ENCODE results near the gene TNFSF13B. TPM values are rescaled to one million over a fixed set of nuclear protein-coding genes. Genes with fewer than 3 reads are reported as not detected.
"Not testable (repeated sequence)": the region's sequence is repeated elsewhere in the genome, so short reads cannot be mapped to it uniquely, and the experiment has no call there.

TNFSF13B gene
- total RNA-seq, 6 donors from 2014 or later, result 14.0 to 34.6 (median 19.7) TPM

DNA sequence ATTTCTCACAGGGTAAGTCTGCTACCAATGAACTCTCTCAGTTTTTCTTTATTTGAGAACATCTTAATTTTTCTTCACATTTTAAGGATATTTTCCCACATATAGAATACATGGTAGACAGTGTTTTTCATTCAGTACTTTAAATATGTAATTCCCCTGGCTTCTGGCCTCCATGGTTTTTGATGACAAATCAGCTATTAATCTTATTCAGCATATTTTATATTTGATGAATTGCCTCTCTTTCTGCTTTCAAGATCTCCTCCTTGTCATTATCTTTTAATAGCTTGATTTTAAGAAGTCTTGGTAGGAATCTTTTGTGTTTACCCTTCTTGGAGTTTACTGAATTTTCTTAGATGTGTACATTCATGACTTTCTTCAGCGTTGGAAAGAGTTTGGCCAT, 27.6 kb downstream of the TNFSF13B start:
- 90 to 95% methylated on average over 1 of the region's 1 CpG for WGBS, 2 donors
- no peak overlapping the region for H3K27ac ChIP-seq
- H3K4me3 ChIP-seq, result no peak overlapping the region
- no peaks in the 10 kb centered on the region for H3K36me3 ChIP-seq
- DNase-seq (no peak), ATAC-seq (ENCODE audit: low FRiP score in 2 of 2) (no peak)
- H3K27me3 ChIP-seq, result no peaks in the 10 kb centered on the region
- TF ChIP-seq POLR2AphosphoS5 (IDR thresholded peaks at IDR 0.05), result no peak
- TF ChIP-seq, protein P1, sequence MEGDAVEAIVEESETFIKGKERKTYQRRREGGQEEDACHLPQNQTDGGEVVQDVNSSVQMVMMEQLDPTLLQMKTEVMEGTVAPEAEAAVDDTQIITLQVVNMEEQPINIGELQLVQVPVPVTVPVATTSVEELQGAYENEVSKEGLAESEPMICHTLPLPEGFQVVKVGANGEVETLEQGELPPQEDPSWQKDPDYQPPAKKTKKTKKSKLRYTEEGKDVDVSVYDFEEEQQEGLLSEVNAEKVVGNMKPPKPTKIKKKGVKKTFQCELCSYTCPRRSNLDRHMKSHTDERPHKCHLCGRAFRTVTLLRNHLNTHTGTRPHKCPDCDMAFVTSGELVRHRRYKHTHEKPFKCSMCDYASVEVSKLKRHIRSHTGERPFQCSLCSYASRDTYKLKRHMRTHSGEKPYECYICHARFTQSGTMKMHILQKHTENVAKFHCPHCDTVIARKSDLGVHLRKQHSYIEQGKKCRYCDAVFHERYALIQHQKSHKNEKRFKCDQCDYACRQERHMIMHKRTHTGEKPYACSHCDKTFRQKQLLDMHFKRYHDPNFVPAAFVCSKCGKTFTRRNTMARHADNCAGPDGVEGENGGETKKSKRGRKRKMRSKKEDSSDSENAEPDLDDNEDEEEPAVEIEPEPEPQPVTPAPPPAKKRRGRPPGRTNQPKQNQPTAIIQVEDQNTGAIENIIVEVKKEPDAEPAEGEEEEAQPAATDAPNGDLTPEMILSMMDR (IDR thresholded peaks at IDR 0.05), result no peak
- TF ChIP-seq POLR2A (IDR thresholded peaks at IDR 0.05), result no peak
- TF ChIP-seq EP300 (IDR thresholded peaks at IDR 0.05), result no peak
- no peaks in the 10 kb centered on the region for H3K9me3 ChIP-seq
- no peaks in the 10 kb centered on the region for H3K4me1 ChIP-seq

- WGBS, 2 donors, result 38 to 66% methylated on average over 1 of the region's 1 CpG
- no peak for DNase-seq
Observed at GRCh38 chr13:108302279-108302678, 32.8 kb downstream of the TNFSF13B start.

DNA sequence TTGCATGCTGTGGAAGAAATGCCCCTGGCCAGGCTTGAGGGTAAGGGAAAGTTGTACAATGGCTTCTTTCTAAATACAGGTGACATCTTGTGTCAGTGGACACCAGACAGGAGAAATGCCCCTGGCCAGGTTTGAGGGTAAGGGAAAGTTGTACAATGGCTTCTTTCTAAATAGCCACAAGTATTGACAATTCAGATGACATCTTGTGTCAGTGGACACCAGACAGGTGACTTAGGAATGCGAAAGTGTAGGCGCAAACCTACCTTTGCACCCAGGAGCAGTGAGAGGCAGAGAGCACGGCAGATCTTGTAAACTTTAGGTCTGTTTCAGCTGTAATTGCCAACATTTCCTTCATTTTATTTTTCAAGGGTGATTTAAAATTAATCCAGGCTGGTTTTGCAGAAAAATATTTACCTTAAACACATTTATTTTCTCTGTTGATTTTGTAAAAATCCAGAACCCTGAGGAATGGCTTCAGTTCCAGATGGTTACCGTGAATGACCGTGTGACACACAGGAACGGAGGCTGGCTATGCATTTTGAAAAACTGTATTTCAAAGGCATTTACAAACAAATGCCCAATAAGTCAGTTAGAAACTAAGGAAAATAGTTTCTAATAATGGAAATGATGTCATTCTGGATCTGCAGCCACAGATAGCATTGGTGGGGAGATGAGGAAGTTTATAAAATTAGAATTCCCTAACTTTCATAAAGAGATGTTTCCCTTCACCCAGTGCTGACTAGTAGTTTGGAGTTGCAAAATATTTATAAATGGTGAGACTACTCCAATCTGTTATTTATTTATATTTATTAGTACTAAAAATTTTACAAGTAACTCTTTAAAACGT, 34.9 kb downstream of the TNFSF13B start:
- DNase-seq, result no peak
- Histone ChIP-seq H3K27ac (no peak overlapping the region), H3K9me3 (no peaks in the 10 kb centered on the region), H3K36me3 (no peaks in the 10 kb centered on the region), H3K4me1 (no peaks in the 10 kb centered on the region), H3K4me3 (no peak overlapping the region), H3K27me3 (no peaks in the 10 kb centered on the region)
- 56 to 62% methylated on average over 7 of the region's 7 CpGs for WGBS, 2 donors
- TF ChIP-seq, protein P1 (IDR thresholded peaks at IDR 0.05), result no peak
- TF ChIP-seq EP300 (IDR thresholded peaks at IDR 0.05), result no peak
- no peak for TF ChIP-seq POLR2A (IDR thresholded peaks at IDR 0.05)
- TF ChIP-seq POLR2AphosphoS5 (IDR thresholded peaks at IDR 0.05), result no peak
- ATAC-seq (ENCODE audit: low FRiP score in 2 of 2), result no peak

More at GRCh38 chr13:108302279-108302678, 32.8 kb downstream of the TNFSF13B start:
- ATAC-seq (ENCODE audit: low FRiP score in 2 of 2), result no peak
- TF ChIP-seq POLR2A (IDR thresholded peaks at IDR 0.05) (no peak), EP300 (IDR thresholded peaks at IDR 0.05) (no peak), POLR2AphosphoS5 (IDR thresholded peaks at IDR 0.05) (no peak)
- TF ChIP-seq, protein P1 (IDR thresholded peaks at IDR 0.05), result no peak
- Histone ChIP-seq H3K36me3 (no peaks in the 10 kb centered on the region), H3K27me3 (no peaks in the 10 kb centered on the region), H3K4me1 (no peaks in the 10 kb centered on the region), H3K9me3 (no peaks in the 10 kb centered on the region), H3K4me3 (no peak overlapping the region), H3K27ac (no peak overlapping the region)

GRCh38 chr13:108305655-108306054, 36.1 kb downstream of the TNFSF13B start:
- Histone ChIP-seq H3K4me1 (no peaks in the 10 kb centered on the region), H3K36me3 (no peaks in the 10 kb centered on the region), H3K27me3 (no peaks in the 10 kb centered on the region), H3K4me3 (no peak overlapping the region), H3K9me3 (no peaks in the 10 kb centered on the region), H3K27ac (no peak overlapping the region)
- ATAC-seq (ENCODE audit: low FRiP score in 2 of 2) (no peak), DNase-seq (no peak)
- TF ChIP-seq POLR2AphosphoS5 (IDR thresholded peaks at IDR 0.05), result no peak
- TF ChIP-seq POLR2A (IDR thresholded peaks at IDR 0.05), result no peak
- TF ChIP-seq EP300 (IDR thresholded peaks at IDR 0.05), result no peak
- TF ChIP-seq, protein P1 (IDR thresholded peaks at IDR 0.05), result no peak

GRCh38 chr13:108306860-108307259, 37.3 kb downstream of the TNFSF13B start:
- DNase-seq (no peak), ATAC-seq (ENCODE audit: low FRiP score in 2 of 2) (no peak)
- TF ChIP-seq, protein P1 (IDR thresholded peaks at IDR 0.05), result no peak
- TF ChIP-seq POLR2A (IDR thresholded peaks at IDR 0.05), result no peak
- Histone ChIP-seq H3K4me3 (no peak overlapping the region), H3K27me3 (no peaks in the 10 kb centered on the region), H3K27ac (no peak overlapping the region), H3K4me1 (no peaks in the 10 kb centered on the region), H3K9me3 (no peaks in the 10 kb centered on the region), H3K36me3 (no peaks in the 10 kb centered on the region)

DNA sequence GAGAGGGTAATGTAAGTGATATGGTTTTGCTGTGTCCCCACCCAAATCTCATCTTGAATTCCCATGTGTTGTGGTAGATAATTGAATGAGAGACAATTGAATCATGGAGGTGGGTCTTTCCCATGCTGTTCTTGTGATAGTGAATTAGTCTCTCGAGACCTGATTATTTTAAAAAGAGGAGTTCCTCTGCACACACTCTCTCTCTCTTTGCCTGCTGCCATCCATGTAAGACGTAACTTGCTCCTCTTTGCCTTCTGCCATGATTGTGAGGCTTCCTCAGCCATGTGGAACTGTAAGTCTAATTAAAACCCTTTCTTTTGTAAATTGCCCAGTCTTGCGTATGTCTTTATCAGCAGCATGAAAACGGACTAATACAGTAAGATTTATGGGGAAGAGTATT, 42.1 kb downstream of the TNFSF13B start:
- not testable (repeated sequence) for H3K27ac ChIP-seq; H3K9me3 ChIP-seq; H3K36me3 ChIP-seq; H3K4me3 ChIP-seq; H3K4me1 ChIP-seq; H3K27me3 ChIP-seq; DNase-seq; ATAC-seq (ENCODE audit: low FRiP score in 2 of 2)
- WGBS, 2 donors, result 85 to 87% methylated on average over 4 of the region's 4 CpGs
